ENCODE measurements around the gene CYP24A1.

DNA sequence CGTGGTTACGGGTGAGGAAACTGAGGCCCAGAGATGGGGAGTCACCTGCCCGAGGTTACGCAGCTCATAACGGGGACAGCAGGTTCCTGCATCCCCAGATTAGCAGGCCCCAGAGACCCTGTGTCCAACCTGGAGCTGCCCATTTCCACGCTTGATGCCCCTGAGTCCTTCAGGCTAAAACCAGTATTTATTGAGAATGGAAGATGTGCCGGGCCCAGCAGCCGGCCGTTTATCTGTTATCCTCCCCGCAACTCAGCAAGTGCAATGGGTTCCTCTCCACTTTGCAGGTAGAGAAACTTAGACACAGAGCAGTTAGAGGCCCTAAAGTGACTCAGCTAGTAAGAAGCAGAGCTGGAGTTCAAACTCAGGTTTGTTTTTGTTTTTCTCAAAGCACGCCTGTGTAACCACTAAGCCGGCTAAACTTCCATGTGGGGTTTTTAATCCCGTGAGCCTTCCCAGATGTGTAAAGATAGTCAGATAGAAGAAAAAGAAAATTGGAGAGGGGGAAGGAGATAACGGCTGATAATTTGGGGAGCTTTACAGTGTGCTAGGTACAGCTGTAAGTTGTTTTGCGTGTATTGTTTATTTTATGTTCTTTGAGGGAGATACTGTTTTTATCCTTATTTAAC lies 34.9 kb upstream of the CYP24A1 start:
- TF ChIP-seq POLR2A (IDR thresholded peaks at IDR 0.05) (no peak), POLR2AphosphoS5 (IDR thresholded peaks at IDR 0.05) (no peak)
- TF ChIP-seq, protein P1, sequence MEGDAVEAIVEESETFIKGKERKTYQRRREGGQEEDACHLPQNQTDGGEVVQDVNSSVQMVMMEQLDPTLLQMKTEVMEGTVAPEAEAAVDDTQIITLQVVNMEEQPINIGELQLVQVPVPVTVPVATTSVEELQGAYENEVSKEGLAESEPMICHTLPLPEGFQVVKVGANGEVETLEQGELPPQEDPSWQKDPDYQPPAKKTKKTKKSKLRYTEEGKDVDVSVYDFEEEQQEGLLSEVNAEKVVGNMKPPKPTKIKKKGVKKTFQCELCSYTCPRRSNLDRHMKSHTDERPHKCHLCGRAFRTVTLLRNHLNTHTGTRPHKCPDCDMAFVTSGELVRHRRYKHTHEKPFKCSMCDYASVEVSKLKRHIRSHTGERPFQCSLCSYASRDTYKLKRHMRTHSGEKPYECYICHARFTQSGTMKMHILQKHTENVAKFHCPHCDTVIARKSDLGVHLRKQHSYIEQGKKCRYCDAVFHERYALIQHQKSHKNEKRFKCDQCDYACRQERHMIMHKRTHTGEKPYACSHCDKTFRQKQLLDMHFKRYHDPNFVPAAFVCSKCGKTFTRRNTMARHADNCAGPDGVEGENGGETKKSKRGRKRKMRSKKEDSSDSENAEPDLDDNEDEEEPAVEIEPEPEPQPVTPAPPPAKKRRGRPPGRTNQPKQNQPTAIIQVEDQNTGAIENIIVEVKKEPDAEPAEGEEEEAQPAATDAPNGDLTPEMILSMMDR (IDR thresholded peaks at IDR 0.05): no peak

Measured in gastroesophageal sphincter (tissue), 3 donors.